GM19463 (cell line): ENCODE results near the gene ENTPD6.

Source experiments
- ATAC-seq: cut with Tn5 transposase; IDR thresholded peaks from one replicate; pipeline ENCODE4 v1.9.1; 2021; ENCODE audit warnings: mild to moderate bottlenecking, moderate library complexity; ENCODE audit not compliant: unreplicated experiment

The ENTPD6 gene

DNA sequence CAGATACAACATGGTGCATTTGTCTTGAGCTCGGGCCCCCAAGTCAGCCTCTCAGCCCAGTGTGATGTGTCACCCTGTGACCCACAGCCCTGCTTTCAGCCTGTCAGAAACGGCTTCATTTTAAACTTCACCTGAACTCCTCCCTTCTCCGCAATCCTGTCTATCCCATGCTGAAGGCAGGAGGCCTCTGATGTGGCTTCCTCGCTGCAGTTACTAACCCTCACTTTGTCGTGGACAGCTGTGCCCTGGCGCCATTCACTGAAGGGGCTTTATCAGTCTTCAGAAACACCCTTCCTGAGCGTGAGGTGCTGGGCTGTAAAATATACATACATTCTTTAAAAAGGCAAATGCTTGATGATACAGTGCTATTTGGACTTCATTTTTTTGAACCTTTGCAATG, 7.9 kb upstream of the ENTPD6 start:
- no peak for ATAC-seq

DNA sequence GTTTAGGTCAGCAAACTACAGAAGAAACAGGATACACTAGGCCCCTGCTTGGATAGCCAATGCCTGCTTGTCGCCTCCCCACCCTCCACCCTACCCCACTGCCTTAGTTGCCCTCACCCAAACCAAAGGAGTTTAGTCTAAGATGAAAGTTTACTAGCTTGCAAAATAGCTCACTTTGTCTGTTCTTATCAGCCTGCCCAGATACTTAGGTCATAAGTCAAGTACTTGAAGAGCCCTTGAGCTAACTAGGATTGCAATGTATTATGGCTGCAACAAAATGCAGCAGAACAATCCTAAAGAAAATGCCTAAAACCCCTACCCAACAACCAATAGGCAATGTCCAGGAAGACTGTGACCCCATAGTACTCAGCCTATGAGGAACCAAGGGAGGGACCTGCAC, 7.3 kb upstream of the ENTPD6 start:
- ATAC-seq = no peak

DNA sequence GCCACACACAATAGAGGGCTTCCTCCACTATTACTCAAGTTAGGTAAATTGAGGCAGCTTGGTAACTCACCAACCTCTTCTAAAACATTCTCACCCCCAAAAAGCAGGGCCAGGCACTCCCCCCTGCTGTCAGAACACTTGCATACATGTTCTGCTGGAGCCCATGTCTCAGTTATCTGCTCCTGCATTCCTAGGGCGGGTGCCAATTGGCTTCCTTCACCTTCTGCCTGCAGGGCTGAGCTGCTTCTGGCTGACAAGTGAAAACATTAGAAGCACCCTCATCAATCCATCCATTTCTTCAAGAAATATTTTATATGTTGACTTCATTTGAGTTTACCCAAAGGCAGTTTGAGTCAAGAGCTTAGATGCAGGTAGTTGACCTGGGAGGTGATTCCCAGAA, 4.5 kb upstream of the ENTPD6 start:
- no peak for ATAC-seq

DNA sequence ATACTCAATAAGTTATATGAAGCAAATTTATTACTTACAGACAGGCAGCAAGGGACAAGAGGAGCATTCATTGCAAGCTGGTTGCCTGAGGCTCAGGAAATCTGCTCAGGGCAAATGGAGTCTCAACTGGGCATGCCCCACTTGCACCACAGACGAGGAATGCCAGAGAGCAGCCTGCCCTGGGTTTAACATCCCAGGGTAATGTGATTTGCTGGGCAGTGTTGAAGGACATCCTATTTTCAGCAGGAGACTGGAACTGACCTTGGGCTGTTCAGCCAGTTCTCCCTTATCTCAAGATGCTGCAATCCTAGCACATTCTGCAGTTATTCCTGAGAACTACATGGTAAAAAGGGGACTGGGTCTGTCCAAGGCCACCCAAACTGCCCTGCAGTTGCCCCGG, 3.8 kb upstream of the ENTPD6 start:
- no peak for ATAC-seq

DNA sequence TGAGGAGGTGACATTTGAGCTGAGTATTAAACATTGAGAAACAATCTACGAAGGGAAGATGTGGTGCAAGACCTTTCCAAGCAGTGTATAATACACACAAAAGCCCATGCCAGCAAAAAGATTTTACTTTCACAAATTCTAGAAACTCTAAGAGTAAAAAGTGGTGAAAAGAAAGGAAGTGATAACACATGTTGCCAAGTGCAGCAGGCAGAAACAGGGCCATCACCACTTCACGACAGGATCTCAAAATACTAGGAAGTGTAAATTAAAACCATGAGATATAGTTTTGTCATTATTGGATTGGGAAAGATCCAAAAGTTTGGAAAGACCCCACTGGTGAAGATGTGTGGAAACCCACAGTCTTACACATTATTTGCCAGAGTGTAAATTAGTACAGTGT, 1.7 kb upstream of the ENTPD6 start:
- no peak for ATAC-seq

DNA sequence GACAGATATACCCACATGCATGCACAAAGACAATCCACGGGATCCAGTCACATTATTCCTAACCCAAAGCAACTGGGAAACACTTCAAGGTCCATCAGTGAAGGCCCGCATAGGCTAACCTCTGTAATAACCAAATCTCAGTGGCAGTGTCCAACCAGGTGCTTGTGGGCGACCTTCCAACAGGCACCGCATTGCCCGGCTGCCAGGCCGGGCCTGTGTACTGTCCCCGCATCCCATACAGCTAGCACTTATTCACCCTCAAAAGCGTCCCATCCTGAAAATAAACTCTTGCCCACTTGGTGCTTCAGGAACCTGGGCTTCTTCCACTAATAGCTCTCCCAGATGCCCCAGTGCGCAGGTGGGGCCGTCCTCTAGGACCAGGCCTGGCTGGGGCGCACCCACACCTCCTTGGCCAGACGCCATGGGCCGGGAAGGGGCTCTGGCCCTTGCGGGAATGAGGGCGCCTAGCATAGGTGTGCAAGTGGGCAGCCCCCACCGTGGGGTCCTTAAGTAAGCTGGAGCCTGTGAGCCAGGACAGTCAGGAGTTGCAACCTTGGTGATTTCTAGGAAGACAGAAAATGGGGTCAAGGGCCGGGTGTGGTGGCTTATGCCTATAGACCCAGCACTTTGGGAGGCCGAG, 1.1 kb upstream of the ENTPD6 start:
- no peak for ATAC-seq

DNA sequence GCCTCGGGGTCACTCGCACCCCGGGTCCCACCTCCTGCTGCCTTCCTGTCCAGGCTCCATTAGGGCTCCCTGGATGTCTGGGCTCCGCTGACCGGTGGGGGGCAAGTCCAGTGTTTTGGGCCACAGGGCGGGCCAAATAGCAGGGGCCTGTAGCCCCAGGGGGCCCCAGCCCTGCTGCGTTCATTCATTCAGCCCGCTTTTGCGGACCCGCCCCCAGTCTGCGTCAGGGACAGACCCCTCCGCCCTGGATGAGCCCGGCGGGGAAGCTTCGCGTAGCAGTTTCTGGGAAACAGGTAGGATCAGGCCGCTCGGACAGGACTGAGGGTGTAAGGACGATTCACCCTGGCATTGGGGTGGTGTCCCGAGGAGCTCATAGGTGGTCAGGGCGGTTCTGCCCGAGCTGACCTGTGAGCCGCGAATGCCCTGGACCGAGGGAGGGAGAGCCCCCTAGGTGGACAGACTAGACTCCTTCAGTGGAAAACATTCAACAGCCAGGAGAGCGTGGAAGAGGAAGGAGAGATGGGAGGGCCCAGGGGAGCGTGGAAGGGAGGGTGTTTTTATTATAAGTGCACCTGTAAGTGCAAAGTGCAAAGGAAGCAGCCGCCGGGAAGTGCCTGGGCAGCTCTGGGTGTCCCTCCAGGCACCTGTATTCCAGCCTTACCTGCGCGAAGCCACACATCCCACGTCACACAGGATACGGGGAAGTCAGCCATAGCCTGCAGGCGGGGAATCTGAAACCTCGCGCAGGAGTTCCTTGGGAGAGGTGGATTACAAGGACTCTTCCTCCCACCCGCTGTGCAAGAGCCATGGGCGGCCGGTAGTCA, 662 bp downstream of the ENTPD6 start:
- ATAC-seq = peak; percentile 24

DNA sequence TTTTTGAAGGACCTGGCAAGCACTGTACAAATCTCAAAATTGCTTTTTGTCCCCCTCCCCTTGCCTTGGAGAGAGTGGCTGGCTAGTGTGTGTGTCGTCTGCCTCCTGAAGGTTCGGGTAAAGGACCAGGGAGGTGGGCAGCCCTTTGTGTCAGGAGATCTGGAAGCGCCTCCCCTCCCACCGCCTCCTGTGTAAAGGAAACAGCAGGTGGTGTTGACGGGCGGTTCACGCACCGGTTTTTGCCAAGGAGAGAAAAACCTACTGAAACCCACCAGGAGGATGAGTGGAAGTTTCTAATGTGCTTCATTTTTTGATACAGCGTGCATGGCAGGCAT, 1.2 kb downstream of the ENTPD6 start:
- no peak for ATAC-seq

DNA sequence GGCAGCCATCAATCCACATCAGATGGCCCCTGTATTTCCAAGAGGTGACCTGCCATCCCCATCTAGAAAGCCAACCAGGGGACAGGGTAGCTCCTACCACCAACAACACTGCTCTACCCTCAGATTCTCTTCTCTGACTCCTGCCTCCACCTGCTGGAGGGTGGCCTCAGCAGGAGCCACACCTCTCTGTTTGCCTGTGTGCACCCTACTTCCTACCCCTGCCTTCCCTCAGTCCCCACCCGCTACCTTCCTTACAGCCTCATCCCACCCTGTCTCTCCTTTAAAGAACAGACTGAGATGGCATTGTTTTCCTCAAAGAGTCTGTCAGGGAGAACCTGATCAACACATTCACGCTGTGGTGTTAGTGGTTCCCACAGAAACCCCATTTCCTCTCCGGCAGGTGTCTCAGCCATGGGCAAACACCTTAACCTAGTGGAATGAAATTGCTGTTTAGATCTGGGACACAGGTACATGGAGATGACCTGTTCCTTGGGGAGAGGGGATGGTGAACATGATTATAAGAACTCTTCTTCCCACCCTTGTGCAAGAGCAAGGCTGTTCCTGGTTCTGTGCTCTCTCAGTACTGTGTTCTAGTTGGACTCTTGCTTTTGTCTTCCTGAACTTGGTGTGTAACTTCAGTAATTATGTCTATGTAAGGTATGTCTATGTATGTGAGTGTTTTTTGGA, 1.8 kb downstream of the ENTPD6 start:
- no peak for ATAC-seq

DNA sequence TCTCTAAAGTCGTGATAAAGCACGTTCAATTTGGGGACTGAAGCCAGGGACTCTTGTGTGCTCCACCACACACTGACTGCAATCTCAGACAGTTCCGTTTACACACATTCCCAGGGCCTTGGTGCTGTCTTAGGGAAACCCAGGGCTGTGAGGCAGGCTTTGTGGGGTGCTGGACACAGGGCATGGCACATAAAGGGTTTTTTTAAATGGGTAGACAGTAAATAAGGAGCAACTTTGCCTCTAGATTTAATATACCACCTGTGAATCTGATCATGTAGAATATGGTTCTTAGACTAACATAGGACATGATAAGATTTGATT, 2.3 kb downstream of the ENTPD6 start:
- no peak for ATAC-seq

DNA sequence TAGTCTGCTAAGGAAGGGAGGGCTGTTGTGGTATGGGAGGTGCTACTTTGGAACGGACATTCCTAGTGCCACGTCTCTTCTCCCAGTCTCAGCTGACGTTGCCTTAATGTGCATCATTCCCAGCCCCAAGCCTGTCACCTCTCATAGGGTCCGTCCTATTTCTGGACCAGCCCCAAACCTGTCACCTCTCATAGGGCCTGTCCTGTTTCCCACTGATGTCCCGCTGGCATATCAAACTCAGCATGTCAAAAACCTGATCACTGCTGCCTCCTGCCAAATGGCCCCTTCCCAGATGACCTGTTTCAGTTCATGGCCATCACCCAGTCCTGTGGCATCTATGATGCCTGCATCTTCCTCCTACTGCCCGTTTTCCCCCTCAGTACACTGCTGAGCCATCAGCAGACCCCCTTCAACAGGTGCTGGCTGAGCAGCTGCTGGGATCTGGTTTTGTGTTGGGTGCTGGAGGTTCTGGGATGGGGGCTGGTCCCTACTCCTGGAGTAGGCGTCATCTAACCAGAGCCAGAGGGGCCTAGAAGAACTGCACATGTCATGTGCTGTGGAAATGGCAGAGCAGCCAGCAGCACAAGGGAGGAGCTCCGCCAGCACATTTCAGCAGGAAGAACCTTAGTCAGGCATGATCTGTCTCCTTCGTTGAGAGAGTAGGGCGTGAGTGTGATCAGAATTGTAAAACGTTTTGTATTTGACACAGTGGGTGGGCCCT, 3.3 kb downstream of the ENTPD6 start:
- no peak for ATAC-seq

DNA sequence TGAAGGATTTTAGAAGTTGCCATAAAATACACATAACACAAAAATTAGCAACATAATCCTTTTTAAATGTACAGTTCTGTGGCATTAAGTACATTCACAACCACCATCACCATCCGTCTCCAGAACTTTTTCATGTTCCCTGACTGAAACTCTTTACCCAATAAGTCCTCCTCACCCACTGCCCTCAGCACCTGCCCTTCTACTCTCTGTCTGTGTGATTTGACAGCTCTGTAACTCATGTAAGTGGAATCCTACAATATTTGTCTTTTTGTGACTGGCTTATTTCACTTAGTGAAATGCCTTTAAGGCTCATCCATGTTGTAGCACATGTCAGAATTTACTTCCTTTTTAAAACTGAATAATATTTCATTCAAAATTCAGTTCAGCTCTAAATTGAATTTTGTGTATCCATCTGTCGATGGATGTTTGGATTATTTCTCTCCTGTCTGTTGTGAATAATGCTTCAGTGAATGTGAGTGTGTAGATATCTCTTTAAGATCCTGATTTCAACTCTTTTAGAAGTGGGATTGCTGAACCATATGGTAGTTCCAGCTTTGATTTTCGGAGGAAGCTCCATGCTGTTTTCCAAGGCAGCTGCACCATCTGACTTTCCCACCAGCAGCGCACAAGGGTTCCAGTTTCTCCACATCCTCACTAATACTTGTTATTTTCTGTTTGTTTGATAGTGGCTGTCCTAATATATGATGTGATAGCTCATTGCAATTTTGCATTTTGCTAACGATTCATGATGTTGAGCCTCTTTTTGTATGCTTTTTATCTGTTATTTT, 4.2 kb downstream of the ENTPD6 start:
- no peak for ATAC-seq

DNA sequence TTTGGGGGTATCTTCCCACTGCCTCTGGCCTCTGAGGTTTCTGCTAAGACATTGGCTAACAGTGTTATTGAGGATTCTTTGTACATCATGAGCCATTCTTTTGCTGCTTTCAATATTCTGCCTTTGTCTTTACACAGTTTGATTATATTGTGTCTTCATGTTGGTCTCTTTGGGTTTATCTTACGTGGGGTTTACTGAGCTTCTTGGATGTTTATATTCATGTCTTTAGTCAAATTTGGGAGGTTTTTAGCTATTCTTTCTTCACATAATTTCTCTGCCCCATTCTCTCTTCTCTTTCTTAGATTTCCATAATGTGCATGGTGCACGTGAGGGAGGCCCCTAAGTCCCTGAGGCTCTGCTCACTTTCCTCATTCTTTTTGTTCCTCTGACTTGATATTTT, 7.6 kb downstream of the ENTPD6 start:
- no peak for ATAC-seq

DNA sequence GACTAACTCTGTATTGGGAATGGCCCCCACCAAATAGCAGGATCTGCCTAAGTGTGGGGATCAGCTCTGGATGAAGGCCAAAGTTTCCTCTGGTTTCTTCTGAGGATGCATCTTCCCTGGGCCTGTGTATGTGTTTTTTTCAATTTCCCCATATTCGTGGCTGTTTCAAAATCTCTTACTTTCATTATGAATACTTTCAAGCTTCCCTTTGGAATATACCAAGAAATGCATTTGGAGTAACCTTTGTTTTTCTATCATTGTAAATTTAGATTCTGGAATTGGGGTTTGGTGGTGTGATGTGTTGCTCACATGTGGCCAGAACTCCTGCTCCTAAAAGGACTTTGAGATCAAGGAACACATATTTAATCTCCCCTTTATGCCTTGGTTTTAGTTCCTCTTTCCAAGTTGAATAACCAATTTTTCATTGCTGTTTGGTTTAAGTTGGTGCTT, 8.4 kb downstream of the ENTPD6 start:
- ATAC-seq = no peak

DNA sequence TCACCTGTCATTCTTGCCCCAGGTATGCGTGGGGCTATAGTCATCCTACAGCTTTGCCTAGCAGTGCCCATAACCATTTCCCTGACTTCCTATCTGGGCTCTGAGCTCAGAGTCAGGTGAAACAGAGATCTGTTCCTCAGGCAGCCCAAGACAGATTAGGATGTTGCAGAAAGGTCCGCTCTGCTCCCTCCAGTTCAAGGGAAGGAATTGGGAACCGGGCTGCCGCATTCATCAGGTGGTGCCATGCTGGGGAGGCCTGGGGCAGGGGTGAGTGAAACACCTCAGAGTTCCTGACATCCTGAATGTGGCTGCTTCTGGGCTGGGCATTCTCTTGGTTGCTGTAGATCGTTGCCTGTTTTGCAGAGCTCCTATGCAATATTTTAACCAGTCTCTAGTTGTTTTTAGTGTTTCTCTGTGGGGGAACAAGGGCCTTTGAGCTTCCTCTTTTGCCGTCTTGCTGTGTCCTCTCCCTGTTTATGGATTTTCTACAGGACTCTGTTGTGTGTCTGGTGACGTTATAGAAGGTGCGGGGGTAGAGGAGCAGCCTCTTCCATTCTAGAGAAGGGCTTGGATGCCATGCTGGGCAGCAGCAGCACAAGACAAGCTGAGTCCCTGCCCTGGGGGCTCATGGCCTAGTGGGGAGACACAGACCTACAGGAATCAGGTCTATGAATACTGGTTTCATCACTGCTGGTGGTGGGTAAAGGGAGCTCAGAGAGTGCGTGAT, 9.2 kb downstream of the ENTPD6 start:
- no peak for ATAC-seq

DNA sequence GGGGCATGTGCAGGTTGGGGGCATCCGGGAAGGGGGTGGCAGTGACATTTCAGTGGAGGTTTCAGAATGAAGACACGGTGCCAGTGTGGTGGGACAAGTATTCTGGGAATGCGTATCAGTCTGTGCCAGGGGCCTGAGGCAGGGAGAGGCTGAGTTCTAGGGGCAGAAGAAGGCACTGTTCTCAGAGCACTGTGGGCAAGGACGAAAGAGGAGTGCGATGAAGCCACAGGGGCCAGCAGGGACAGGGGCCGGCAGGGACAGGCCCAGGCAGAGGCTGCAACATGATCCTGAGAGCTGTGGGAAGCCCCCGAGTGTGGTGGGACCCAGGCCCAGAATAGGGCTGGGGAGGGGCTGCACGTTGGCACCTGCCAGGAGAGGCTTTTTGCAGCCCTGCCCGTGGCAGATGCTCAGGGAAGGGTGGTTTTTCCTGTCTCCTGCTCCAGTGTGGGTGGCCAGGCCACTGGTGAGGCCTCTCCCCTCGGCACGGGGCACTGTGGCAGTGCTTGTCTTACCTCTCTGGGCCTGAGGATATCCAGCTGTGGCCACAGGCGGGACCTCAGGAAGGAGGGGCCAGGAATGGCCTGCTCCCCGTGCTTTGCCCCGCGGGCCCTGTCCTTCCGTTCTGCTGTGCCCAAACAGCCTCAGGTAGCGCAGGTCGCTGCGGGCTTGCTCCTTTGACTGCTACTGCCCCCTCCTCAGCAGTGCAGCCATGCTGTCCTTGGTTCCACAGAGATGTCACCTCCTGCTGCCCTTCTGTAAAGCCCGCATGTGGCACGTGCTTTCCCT, 10.0 kb downstream of the ENTPD6 start:
- ATAC-seq = no peak

DNA sequence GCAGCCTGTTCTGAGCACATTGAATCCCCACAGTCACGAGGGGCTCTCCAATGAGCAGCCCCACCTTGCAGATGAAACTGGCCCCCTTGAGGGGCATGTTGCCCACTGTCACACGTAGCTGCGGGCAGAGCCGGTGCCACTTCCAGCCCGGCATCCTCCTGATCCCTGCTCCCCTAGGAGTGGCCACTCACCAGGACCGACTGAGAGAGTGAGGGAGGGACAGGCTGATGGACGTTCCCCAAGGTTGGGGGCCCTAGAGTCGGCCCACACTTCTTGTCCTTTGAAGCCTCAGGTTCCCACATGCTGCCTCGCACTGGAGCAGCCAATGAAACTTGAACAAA, 10.5 kb downstream of the ENTPD6 start:
- ATAC-seq = no peak

DNA sequence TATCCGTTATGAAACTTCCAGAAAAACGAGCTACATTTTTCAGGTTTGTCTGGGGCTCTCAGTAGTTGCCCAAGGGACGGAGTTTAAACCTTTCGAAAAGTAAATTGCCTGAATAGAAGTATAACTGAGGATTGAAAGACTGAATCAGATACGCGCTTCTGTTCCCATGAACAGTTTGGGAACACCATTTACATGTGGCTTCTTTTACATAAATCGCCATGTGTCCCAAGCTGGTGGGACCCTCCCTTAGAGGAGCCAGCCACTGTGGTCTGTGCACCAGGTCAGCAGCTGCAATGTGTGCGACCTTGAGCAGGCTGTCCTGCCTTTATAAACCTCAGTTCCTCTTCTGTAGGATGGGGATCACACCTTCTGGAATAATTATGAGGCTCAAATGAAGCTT, 11.0 kb downstream of the ENTPD6 start:
- ATAC-seq = no peak

DNA sequence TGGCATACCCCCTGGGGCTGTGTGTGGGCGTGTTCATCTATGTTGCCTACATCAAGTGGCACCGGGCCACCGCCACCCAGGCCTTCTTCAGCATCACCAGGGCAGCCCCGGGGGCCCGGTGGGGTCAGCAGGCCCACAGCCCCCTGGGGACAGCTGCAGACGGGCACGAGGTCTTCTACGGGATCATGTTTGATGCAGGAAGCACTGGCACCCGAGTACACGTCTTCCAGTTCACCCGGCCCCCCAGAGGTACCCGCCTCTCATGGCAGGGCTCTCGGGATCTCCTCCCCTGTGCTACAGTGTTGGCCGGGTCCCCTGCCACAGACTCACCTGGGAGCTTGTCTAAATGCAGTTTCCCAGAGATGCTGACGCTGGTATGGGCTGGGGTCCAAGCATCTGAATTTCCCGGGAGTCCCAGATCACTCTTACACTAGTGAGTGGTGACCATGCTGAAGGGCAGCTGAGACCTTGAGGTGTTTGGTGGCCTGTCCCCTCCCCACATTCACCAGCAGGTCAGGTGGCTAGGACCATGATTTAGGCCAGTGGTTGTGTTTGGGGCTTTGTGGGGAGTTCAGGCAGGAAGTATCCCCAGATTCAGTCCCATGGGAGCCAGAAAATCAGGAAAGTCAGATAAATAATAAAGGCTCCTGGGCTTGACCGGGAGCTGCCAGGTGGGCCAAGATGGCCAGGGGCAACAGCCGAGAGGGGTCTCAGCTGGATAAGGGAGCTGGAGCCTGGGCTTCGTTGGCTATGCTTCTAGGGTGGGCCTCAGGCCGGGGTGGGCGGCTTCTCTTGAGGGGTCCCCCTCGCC, 11.8 kb downstream of the ENTPD6 start:
- ATAC-seq = no peak
